HepG2 (cell line): Measurements from ENCODE around the gene LMTK2. TPM values are rescaled to one million over a fixed set of nuclear protein-coding genes. Genes with fewer than 3 reads are reported as not detected.

Experiments used
- AGO2 ChIP-seq: fragments of 200-400 bp; formaldehyde crosslinking; optimal IDR thresholded peaks from 2 replicates; pipeline ENCODE3; 2017; ENCODE audit warnings: mild to moderate bottlenecking, low read depth, low read length, moderate library complexity
- ATF7-NPFF ChIP-seq: sonication (generic); formaldehyde crosslinking; IDR thresholded peaks from 2 replicates; pipeline ENCODE4 v1.8.1; 2023; ENCODE audit warnings: mild to moderate bottlenecking, low read depth, missing genetic modification reagents, moderate library complexity
- BCL3 ChIP-seq: sonication (generic); formaldehyde crosslinking; IDR thresholded peaks from 2 replicates; pipeline ENCODE4 v1.5.1; 2020; ENCODE audit warnings: mild to moderate bottlenecking, missing genetic modification reagents, moderate library complexity
- BCLAF1 ChIP-seq: fragments of 450-650 bp; IDR thresholded peaks from 2 replicates; pipeline ENCODE4 v1.6.1; 2017; ENCODE audit warnings: mild to moderate bottlenecking
- BORCS8-MEF2B ChIP-seq: sonication (generic); formaldehyde crosslinking; IDR thresholded peaks from 2 replicates; pipeline ENCODE4 v1.8.0; 2022; ENCODE audit warnings: mild to moderate bottlenecking, missing genetic modification reagents
- HIVEP1 ChIP-seq: sonication (generic); formaldehyde crosslinking; IDR thresholded peaks from 2 replicates; pipeline ENCODE4 v1.4.0; 2020; ENCODE audit warnings: mild to moderate bottlenecking, missing genetic modification reagents
- KLF11 ChIP-seq: IDR thresholded peaks from 2 replicates; pipeline ENCODE4 v1.6.1; 2016; ENCODE audit warnings: missing compliant biosample characterization
- RFX3 ChIP-seq: IDR thresholded peaks from 2 replicates; pipeline ENCODE4 v1.6.1; 2016; ENCODE audit warnings: missing biosample characterization, missing genetic modification reagents
- SMAD9 ChIP-seq: sonication (generic); formaldehyde crosslinking; IDR thresholded peaks from 2 replicates; pipeline ENCODE4 v1.5.1; 2020; ENCODE audit warnings: mild to moderate bottlenecking, missing genetic modification reagents
- TFDP1 ChIP-seq: IDR thresholded peaks from 2 replicates; pipeline ENCODE4 v1.6.1; 2016; ENCODE audit warnings: missing compliant biosample characterization, missing genetic modification reagents, borderline replicate concordance
- TP53 ChIP-seq: sonication (generic); formaldehyde crosslinking; conservative IDR thresholded peaks from 2 replicates; pipeline ENCODE4 v1.4.0; 2020; ENCODE audit warnings: missing genetic modification reagents
- ZFP36L1 ChIP-seq: sonication (generic); formaldehyde crosslinking; IDR thresholded peaks from 2 replicates; pipeline ENCODE4 v1.8.0; 2022; ENCODE audit warnings: mild to moderate bottlenecking, missing genetic modification reagents, moderate library complexity
- ZNF274 ChIP-seq: sonication (generic); formaldehyde crosslinking; IDR thresholded peaks from 2 replicates; pipeline ENCODE4 v1.5.1; 2020; ENCODE audit warnings: mild to moderate bottlenecking, missing genetic modification reagents
- ZNF607 ChIP-seq: sonication (generic); formaldehyde crosslinking; IDR thresholded peaks from 2 replicates; pipeline ENCODE4 v1.5.1; 2020; ENCODE audit warnings: missing genetic modification reagents, mild to moderate bottlenecking, borderline replicate concordance
- ZNF646 ChIP-seq: sonication (generic); formaldehyde crosslinking; IDR thresholded peaks from 2 replicates; pipeline ENCODE4 v1.9.0; 2021; ENCODE audit warnings: mild to moderate bottlenecking, missing genetic modification reagents
- ZNF691 ChIP-seq: sonication (generic); formaldehyde crosslinking; IDR thresholded peaks from 2 replicates; pipeline ENCODE4 v1.4.0; 2020; ENCODE audit warnings: missing genetic modification reagents, low read depth, mild to moderate bottlenecking, borderline replicate concordance
- polyA plus RNA-seq, 8 experiments: library from polyadenylated mRNA; depleted of rRNA in 3 of 8; stranded (reverse) in 7 of 8; unstranded in 1 of 8; fragments of >200 nt; fragmentation: Illumina TruSeq in 4 of 8; extraction: Trizol in 4 of 8; gene quantifications; 2 replicates each; pipeline versions ENCODE4 v1.2.1 to v1.2.3, GENCODE V29; 2011 to 2016; ENCODE audit warnings: low read depth in 4 of 8, missing spikeins in 1 of 8, mixed read lengths in 1 of 8; ENCODE audit not compliant: insufficient read depth in 1 of 8
- total RNA-seq, 5 experiments: library from RNA; depleted of rRNA; stranded (reverse); fragments of >200 nt; fragmentation: Illumina TruSeq; extraction: Trizol; gene quantifications; 2 replicates each; pipeline ENCODE4 v1.2.3, GENCODE V29; 2016; ENCODE audit warnings: low read depth in 1 of 5

LMTK2 gene
- total and polyA plus RNA-seq, 2 of the 13 experiments (the other 11 are each of a cell fraction or from before 2014, with no cell fraction given) = 9.5 to 11.7 TPM

GRCh38 chr7:98252425-98253054 is 145.9 kb downstream of the LMTK2 start (continued):
- TF ChIP-seq TFDP1 (CRISPR knock-in tag) (no peak), TP53 (CRISPR knock-in tag) (no peak), BORCS8-MEF2B (CRISPR knock-in tag) (peak; percentile 73; the same call in 1 of the 2 replicates), SMAD9 (no peak), BCLAF1 (no peak), KLF11 (0 out of 2 replicates have a peak, but pooled peaks have one; percentile 3), BCL3 (no peak; the same call in 1 of the 2 replicates), ZNF691 (CRISPR knock-in tag) (no peak), AGO2 (peak; percentile 33), RFX3 (no peak), ZNF607 (CRISPR knock-in tag) (peak; percentile 41; the same call in 1 of the 2 replicates), HIVEP1 (CRISPR knock-in tag) (no peak), ATF7-NPFF (CRISPR knock-in tag) (no peak; the same call in 1 of the 2 replicates), ZNF646 (CRISPR knock-in tag) (no peak), ZFP36L1 (CRISPR knock-in tag) (no peak), ZNF274 (CRISPR knock-in tag) (peak; percentile 56; the same call in 1 of the 2 replicates)
